Measurements from ENCODE around the gene OR52A1. TPM values are rescaled to one million over a fixed set of nuclear protein-coding genes. Genes with fewer than 3 reads are reported as not detected.

OR52A1 gene
- total and polyA plus RNA-seq, 2 donors (not counting 3 experiments of a cell fraction or from before 2014, with no cell fraction given): not detected

- no peaks in the 10 kb centered on the region for H3K4me1 ChIP-seq (ENCODE audit: control insufficient read depth, extremely low read depth, insufficient read depth, low read length)
- ChIA-PET POLR2A (no interaction called here), CTCF (interaction anchor here (0.6 to 2.5 kb wide), 23 partner anchors 9 to 938 kb away, joined by 3 to 58 read pairs (median 4); partner anchors contain the start of gene OR52A5)
- H3K27ac ChIP-seq (ENCODE audit: insufficient read depth, low read depth, low read length): no peak overlapping the region
- no TSS peak for BruUV-seq (replicated peaks)
- H3K36me3 ChIP-seq (ENCODE audit: control insufficient read depth in 2 of 2, extremely low read depth in 1 of 2, insufficient read depth in 2 of 2, low read length in 2 of 2): no peaks in the 10 kb centered on the region
- no peak overlapping the region for H2AFZ ChIP-seq (ENCODE audit: low read depth, low read length)
- H3K4me3 ChIP-seq (replicated peaks in 1 of 3; ENCODE audit: insufficient read depth in 1 of 3, low read depth in 1 of 3, low read length in 3 of 3): no peak overlapping the region
- no peaks in the 10 kb centered on the region for H4K20me1 ChIP-seq (replicated peaks; ENCODE audit: control insufficient read depth, extremely low read depth, insufficient read depth, low read length)
- no peak overlapping the region for H3K4me2 ChIP-seq (ENCODE audit: insufficient read depth, low read length)
- DNase-seq (ENCODE audit: low read depth, low spot score) (no peak), FAIRE-seq (no peak)
- no peak for TF ChIP-seq POLR2A (IDR thresholded peaks at IDR 0.05; ENCODE audit: low read depth, low read length)
- H3K79me2 ChIP-seq (ENCODE audit: control insufficient read depth, insufficient read depth, low read length): no peaks in the 10 kb centered on the region
- intact Hi-C loops (cut with micrococcal nuclease) (loop anchor here (1.0 to 10.0 kb wide), 6 partner anchors 80 to 767 kb away; partner anchors contain the start of genes OR52E5 and OR52N2), dilution Hi-C loops (cut with MboI; ENCODE audit: extremely low pct_ligation_motif_present, low sequenced_read_pairs) (no loop called here)
- H3K27me3 ChIP-seq (ENCODE audit: control insufficient read depth in 2 of 2, insufficient read depth in 2 of 2, low read length in 2 of 2): no peaks in the 10 kb centered on the region
- no peak overlapping the region for H3K9ac ChIP-seq (replicated peaks; ENCODE audit: extremely low read depth, insufficient read depth, low read length)
- no peaks in the 10 kb centered on the region for H3K9me1 ChIP-seq (replicated peaks; ENCODE audit: control insufficient read depth, extremely low read depth, insufficient read depth, low read length)
- H3K9me3 ChIP-seq (replicated peaks; ENCODE audit: control insufficient read depth, insufficient read depth, low read length): no peaks in the 10 kb centered on the region
Measured at GRCh38 chr11:5124891-5125620, 29.5 kb downstream of the OR52A1 start.

GRCh38 chr11:5123802-5124521 lies 30.6 kb downstream of the OR52A1 start:
- intact Hi-C loops (cut with micrococcal nuclease) (loop anchor here (1.0 to 10.0 kb wide), 6 partner anchors 81 to 768 kb away; partner anchors contain the start of genes OR52E5 and OR52N2), dilution Hi-C loops (cut with MboI; ENCODE audit: extremely low pct_ligation_motif_present, low sequenced_read_pairs) (no loop called here)
- no peaks in the 10 kb centered on the region for H3K36me3 ChIP-seq (ENCODE audit: control insufficient read depth in 2 of 2, extremely low read depth in 1 of 2, insufficient read depth in 2 of 2, low read length in 2 of 2)
- ChIA-PET CTCF (interaction anchor here (0.7 to 2.5 kb wide), 12 partner anchors 15 to 686 kb away, joined by 3 to 58 read pairs (median 4); partner anchors contain the start of gene OR52A5), POLR2A (no interaction called here)
- no peak overlapping the region for H3K27ac ChIP-seq (ENCODE audit: insufficient read depth, low read depth, low read length)
- no peaks in the 10 kb centered on the region for H3K9me1 ChIP-seq (replicated peaks; ENCODE audit: control insufficient read depth, extremely low read depth, insufficient read depth, low read length)
- no peak overlapping the region for H3K9ac ChIP-seq (replicated peaks; ENCODE audit: extremely low read depth, insufficient read depth, low read length)
- H3K4me2 ChIP-seq (ENCODE audit: insufficient read depth, low read length): no peak overlapping the region
- H3K79me2 ChIP-seq (ENCODE audit: control insufficient read depth, insufficient read depth, low read length): no peaks in the 10 kb centered on the region
- H2AFZ ChIP-seq (ENCODE audit: low read depth, low read length): no peak overlapping the region
- DNase-seq (ENCODE audit: low read depth, low spot score) (peak; percentile 75), FAIRE-seq (no peak)
- H3K9me3 ChIP-seq (replicated peaks; ENCODE audit: control insufficient read depth, insufficient read depth, low read length): no peaks in the 10 kb centered on the region
- H3K4me3 ChIP-seq (replicated peaks in 1 of 3; ENCODE audit: insufficient read depth in 1 of 3, low read depth in 1 of 3, low read length in 3 of 3): no peak overlapping the region
- BruUV-seq (replicated peaks): no TSS peak
- H4K20me1 ChIP-seq (replicated peaks; ENCODE audit: control insufficient read depth, extremely low read depth, insufficient read depth, low read length): no peaks in the 10 kb centered on the region
- TF ChIP-seq MYC (IDR thresholded peaks at IDR 0.05; ENCODE audit: low read depth, low read length) (no peak), CTCF (IDR thresholded peaks at IDR 0.05; ENCODE audit: extremely low read depth in 1 of 2, insufficient read depth in 1 of 2, low read depth in 1 of 2, low read length in 2 of 2) (peak; percentile 68 to 80)
- no peaks in the 10 kb centered on the region for H3K4me1 ChIP-seq (ENCODE audit: control insufficient read depth, extremely low read depth, insufficient read depth, low read length)
- H3K27me3 ChIP-seq (ENCODE audit: control insufficient read depth in 2 of 2, insufficient read depth in 2 of 2, low read length in 2 of 2): no peaks in the 10 kb centered on the region

Data from endothelial cell of umbilical vein (primary cell).